HL-60 (cell line): Measurements from ENCODE around the gene FANCE.

ENCODE experiments used
- DNase-seq, 2 experiments: peaks; one replicate each; pipeline ENCODE4 v3.0.0-alpha.2; 2010 to 2020; ENCODE audit warnings: low read depth in 1 of 2, low spot score in 1 of 2
- H3K27ac ChIP-seq: fragments of 250-450 bp; sonication (Bioruptor Pico); replicated peaks from 2 replicates; pipeline ENCODE4 v1.5.1; 2020; ENCODE audit warnings: mild to moderate bottlenecking, moderate library complexity
- H3K27me3 ChIP-seq: fragments of 250-450 bp; sonication (Bioruptor Pico); 2 replicates; pipeline ENCODE4 v1.5.1; 2021; ENCODE audit warnings: mild to moderate bottlenecking, moderate library complexity; ENCODE audit not compliant: insufficient read depth, poor library complexity, severe bottlenecking
- H3K4me3 ChIP-seq: replicated peaks from 2 replicates; pipeline ENCODE4 v1.5.1; 2011; ENCODE audit warnings: mild to moderate bottlenecking, control low read depth, low read length; ENCODE audit not compliant: insufficient read depth
- GABPA ChIP-seq: IDR thresholded peaks from 2 replicates; pipeline ENCODE4 v1.6.1; 2012; ENCODE audit warnings: low read depth
- POLR2AphosphoS5 ChIP-seq: IDR thresholded peaks from 2 replicates; pipeline ENCODE4 v1.6.1; 2012; ENCODE audit warnings: low read depth
- SPI1 ChIP-seq: IDR thresholded peaks from 2 replicates; pipeline ENCODE4 v1.6.1; 2012; ENCODE audit warnings: low read depth, mild to moderate bottlenecking, borderline replicate concordance
- TF ChIP-seq, protein P1 (sequence below): IDR thresholded peaks from one replicate; pipeline ENCODE4 v1.5.1; 2011; ENCODE audit warnings: low read length, control low read depth, inconsistent platforms; ENCODE audit not compliant: insufficient read depth
- TF ChIP-seq, protein P2 (sequence below): IDR thresholded peaks from 2 replicates; pipeline ENCODE4 v1.6.1; 2012; ENCODE audit warnings: low read depth; ENCODE audit not compliant: insufficient replicate concordance

Gene FANCE

DNA sequence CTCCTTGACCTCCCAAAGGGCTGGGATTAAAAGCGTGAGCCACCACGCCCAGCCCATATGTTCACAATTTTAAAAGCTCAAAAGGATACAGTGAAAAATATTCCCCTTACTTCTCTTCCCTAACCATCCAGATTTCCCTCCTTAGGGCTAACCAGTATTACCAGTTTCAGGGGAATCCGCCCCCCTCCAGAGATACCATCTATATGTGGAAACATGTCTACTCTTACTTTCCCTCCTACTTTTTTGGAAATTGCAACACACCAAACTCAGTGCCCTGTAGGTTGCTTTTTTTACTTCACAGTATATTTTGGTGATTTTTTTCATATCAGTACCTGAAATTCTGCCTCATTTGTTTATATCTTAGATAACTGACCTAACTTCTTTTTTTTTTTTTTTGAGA is 9.1 kb downstream of the FANCE start:
- no peak overlapping the region for H3K27ac ChIP-seq
- TF ChIP-seq, protein P1, sequence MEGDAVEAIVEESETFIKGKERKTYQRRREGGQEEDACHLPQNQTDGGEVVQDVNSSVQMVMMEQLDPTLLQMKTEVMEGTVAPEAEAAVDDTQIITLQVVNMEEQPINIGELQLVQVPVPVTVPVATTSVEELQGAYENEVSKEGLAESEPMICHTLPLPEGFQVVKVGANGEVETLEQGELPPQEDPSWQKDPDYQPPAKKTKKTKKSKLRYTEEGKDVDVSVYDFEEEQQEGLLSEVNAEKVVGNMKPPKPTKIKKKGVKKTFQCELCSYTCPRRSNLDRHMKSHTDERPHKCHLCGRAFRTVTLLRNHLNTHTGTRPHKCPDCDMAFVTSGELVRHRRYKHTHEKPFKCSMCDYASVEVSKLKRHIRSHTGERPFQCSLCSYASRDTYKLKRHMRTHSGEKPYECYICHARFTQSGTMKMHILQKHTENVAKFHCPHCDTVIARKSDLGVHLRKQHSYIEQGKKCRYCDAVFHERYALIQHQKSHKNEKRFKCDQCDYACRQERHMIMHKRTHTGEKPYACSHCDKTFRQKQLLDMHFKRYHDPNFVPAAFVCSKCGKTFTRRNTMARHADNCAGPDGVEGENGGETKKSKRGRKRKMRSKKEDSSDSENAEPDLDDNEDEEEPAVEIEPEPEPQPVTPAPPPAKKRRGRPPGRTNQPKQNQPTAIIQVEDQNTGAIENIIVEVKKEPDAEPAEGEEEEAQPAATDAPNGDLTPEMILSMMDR, result no peak
- TF ChIP-seq GABPA (no peak), POLR2AphosphoS5 (no peak), SPI1 (no peak)
- TF ChIP-seq, protein P2, sequence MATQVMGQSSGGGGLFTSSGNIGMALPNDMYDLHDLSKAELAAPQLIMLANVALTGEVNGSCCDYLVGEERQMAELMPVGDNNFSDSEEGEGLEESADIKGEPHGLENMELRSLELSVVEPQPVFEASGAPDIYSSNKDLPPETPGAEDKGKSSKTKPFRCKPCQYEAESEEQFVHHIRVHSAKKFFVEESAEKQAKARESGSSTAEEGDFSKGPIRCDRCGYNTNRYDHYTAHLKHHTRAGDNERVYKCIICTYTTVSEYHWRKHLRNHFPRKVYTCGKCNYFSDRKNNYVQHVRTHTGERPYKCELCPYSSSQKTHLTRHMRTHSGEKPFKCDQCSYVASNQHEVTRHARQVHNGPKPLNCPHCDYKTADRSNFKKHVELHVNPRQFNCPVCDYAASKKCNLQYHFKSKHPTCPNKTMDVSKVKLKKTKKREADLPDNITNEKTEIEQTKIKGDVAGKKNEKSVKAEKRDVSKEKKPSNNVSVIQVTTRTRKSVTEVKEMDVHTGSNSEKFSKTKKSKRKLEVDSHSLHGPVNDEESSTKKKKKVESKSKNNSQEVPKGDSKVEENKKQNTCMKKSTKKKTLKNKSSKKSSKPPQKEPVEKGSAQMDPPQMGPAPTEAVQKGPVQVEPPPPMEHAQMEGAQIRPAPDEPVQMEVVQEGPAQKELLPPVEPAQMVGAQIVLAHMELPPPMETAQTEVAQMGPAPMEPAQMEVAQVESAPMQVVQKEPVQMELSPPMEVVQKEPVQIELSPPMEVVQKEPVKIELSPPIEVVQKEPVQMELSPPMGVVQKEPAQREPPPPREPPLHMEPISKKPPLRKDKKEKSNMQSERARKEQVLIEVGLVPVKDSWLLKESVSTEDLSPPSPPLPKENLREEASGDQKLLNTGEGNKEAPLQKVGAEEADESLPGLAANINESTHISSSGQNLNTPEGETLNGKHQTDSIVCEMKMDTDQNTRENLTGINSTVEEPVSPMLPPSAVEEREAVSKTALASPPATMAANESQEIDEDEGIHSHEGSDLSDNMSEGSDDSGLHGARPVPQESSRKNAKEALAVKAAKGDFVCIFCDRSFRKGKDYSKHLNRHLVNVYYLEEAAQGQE, result no peak
- DNase-seq, result no peak
- no peaks in the 10 kb centered on the region for H3K27me3 ChIP-seq
- H3K4me3 ChIP-seq, result no peak overlapping the region

DNA sequence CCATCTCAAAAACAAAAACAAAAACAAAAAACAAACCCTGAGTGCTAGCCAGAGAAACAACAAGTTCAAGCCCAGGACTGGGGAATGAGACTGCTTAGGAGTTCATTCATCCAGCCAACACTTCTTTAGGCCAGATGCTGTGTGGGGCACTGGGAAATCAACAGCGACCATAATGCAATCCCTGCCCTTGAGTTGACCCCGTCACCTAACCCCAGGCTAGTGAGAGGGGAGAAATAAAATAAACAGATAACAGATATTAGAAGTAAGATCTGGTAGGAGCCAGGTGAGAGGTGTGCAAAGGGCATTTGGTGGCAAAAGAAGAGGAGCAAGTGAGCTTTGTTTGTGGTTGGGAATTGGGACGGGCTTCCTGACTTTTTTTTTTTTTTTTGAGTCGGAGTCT is 11.2 kb downstream of the FANCE start:
- TF ChIP-seq POLR2AphosphoS5, result no peak
- TF ChIP-seq, protein P1, result no peak
- no peak for TF ChIP-seq SPI1
- TF ChIP-seq, protein P2, result no peak
- TF ChIP-seq GABPA, result no peak
- Histone ChIP-seq H3K4me3 (no peak overlapping the region), H3K27ac (no peak overlapping the region)

DNA sequence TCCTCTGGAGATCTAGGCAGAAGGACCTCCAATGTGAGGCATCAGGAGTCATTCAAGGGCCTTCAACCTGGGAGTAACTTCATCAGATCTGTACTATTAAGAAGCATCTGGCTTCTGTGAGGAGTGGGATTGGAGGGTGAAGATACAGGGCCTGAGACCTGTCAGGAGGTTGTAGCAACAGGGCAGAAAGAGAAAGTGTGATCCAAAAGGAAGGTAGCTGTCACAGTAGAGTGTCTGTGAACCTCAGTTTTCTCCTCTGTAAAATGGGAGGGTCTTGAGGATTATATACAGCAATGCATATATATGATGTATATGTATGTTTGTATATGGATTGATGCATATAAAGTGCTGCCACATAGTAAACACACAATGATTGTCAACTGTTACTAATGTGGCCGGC is 13.5 kb downstream of the FANCE start:
- Histone ChIP-seq H3K27ac (no peak overlapping the region), H3K27me3 (no peaks in the 10 kb centered on the region), H3K4me3 (no peak overlapping the region)
- no peak for DNase-seq
- TF ChIP-seq, protein P1, result no peak
- TF ChIP-seq POLR2AphosphoS5 (no peak), GABPA (no peak), SPI1 (no peak)
- TF ChIP-seq, protein P2, result no peak

More for the DNA sequence above, 11.2 kb downstream of the FANCE start:
- no peak for DNase-seq
- no peaks in the 10 kb centered on the region for H3K27me3 ChIP-seq
